22Rv1 (cell line): ENCODE measurements around the gene PLEKHA8.

Source experiments
- H3K27ac ChIP-seq: fragments of 450-650 bp; 2 replicates; pipeline ENCODE4 v1.5.1; 2017
- ZFX ChIP-seq: fragments of 450-650 bp; IDR thresholded peaks from 2 replicates; pipeline ENCODE4 v1.6.1; 2017; ENCODE audit warnings: antibody characterized with exemption, borderline replicate concordance
- TF ChIP-seq, protein P1 (sequence below): fragments of 450-650 bp; IDR thresholded peaks from 2 replicates; pipeline ENCODE4 v1.5.1; 2017; ENCODE audit warnings: mild to moderate bottlenecking

PLEKHA8 gene

DNA sequence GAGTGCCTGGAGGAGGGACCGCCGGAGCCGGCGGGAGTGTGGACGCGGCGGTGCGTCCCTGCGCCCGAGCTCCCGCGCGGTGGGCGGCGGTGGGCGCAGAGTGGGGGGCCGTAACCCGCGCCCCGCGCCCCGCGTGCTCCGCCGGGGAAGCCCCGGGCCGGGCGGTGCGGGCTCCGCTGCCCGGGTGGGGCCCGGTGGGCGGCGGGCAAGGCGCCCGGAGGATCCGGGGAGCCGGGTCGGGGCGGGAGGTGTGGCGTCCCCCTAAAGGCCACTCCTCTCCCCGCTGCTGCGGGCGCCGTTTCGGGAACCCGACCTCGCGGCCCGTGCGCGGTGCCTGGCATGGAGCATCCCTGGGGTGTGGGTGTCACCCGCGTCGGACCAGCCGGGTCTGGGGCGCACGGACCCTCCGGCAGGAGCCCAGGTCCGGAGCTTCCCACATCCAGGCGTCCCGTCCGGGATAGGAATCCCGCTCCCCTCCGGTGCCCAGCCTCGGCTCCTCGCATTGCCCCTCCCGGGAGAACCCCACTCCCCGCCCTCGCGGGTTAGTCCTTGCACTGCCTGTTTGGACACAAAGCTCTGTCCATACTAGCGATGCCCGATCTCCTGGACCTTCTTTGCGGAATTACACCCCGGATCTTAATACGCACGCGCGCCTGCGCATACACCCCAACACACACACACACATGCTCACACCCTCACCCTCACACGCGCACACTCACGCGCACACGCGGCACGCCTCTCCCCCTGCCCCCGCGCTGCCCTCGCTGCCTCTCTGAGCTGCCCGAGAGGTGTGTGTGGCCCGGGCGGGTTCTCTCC lies 107.3 kb downstream of the PLEKHA8 start:
- peak overlapping the region; percentile 69 for H3K27ac ChIP-seq
- no peak for TF ChIP-seq ZFX
- TF ChIP-seq, protein P1, sequence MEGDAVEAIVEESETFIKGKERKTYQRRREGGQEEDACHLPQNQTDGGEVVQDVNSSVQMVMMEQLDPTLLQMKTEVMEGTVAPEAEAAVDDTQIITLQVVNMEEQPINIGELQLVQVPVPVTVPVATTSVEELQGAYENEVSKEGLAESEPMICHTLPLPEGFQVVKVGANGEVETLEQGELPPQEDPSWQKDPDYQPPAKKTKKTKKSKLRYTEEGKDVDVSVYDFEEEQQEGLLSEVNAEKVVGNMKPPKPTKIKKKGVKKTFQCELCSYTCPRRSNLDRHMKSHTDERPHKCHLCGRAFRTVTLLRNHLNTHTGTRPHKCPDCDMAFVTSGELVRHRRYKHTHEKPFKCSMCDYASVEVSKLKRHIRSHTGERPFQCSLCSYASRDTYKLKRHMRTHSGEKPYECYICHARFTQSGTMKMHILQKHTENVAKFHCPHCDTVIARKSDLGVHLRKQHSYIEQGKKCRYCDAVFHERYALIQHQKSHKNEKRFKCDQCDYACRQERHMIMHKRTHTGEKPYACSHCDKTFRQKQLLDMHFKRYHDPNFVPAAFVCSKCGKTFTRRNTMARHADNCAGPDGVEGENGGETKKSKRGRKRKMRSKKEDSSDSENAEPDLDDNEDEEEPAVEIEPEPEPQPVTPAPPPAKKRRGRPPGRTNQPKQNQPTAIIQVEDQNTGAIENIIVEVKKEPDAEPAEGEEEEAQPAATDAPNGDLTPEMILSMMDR, result no peak

DNA sequence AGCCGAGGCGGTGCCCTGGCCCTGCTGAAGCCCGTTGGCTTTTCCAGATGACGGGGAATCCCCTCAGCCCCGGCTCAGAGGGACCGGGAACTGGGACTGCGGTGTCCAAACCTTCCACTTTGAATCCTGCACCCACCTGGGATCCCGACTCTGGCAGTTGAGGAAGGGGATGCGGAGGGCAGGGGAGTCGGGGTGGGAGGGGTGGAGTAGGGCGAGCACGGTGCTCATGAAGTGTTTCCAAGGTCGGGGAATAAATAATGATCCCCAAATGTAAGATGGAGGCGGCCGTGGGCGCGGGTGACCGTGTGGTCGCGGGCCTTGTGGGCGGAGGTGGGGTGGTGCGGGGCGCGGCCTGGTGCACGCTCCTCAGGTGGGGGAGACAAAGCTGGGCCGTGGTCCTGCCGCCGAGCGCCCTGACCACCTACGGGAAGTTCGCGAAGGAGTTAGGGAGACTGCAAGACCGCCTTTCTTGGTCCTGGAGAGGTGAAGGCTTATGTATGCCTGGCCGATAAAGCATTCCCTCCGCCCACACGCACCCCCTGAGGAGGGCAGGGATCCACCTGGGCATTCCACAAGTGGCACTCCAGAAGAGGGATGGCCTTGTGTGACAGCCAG lies 108.0 kb downstream of the PLEKHA8 start:
- H3K27ac ChIP-seq, result no peak overlapping the region
- TF ChIP-seq, protein P1, result no peak
- no peak for TF ChIP-seq ZFX

DNA sequence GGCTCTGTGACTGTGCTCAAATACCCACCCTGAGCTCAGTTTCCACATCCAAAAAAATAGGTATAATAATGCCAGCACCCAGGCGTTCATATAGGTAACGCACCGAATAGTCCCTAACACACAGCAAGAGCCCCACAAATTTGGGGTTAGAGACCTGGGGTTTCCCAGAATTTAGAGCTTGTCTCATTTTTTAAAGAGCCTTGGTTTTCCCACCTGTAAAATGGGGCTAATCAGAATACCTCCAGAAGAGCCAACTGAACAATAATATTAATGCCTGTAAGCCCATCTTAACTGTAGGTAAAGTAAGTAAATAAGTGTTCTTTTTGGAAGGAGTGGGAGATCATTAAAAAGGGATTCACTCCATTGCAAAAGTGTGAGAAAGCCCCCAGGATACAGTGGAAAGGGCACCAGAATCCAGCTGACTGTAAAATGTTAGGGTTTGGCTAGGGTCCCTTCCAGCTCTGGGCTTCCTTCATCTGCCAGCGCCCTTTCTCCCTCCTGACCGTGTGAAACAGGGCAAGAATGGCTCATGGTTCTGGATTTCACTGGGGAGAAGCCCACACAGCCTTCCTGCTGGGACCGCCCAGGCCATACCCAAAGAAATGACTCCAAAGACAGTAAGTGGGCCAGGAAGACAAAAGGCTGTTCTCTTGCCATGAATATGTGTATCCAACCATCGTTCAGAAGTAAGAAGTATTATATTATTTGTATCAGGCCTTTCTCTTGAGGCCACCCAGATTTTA lies 108.7 kb downstream of the PLEKHA8 start:
- no peak for TF ChIP-seq ZFX
- TF ChIP-seq, protein P1, result no peak
- no peak overlapping the region for H3K27ac ChIP-seq

DNA sequence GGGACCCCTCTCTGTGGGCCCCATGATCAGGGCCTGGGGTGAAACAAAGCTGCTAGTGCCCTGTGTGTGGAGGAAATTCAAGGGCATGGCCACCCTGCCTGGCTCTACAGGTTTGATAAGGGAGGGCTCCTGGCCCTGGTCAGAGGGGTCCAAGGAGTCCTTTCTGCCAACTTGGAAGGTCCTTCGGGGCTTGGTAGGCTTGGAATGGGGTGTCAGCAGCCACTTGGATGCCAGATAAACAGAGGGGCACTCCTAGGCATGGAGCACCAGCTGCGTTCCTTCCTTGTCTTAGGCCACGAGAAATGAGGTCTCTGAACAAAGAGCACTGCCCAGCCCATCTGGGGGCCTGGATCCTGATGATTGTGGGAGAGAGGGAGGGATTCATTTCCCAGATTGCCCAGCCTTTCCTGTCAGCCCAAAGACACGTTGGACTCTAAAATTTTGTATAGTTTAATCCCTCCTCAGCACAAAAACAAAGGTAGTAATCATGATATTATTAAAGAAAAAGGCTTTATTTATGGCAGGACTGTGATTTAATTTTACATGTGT lies 111.7 kb downstream of the PLEKHA8 start:
- no peak overlapping the region for H3K27ac ChIP-seq
- TF ChIP-seq ZFX, result no peak
- TF ChIP-seq, protein P1, result no peak

DNA sequence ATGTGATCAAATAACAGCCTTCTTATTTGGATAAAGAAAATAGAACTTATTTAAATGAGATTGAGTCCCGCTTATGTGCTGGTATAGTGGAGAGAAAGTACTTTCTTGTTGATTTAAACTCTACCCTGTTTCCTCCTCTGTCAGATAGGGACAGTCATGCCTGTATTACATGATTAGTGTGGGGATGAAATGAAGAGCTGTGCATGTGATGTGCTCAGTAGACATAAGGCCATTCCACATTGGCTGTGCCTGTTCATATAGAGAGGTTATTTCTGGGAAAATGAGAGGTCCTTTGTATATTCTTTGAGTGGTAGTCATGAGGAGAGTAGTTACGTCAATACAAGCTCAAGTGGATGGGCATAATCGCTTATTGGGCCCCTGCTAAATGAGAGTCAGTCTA lies 112.2 kb downstream of the PLEKHA8 start:
- TF ChIP-seq, protein P1, result no peak
- no peak for TF ChIP-seq ZFX
- no peak overlapping the region for H3K27ac ChIP-seq

DNA sequence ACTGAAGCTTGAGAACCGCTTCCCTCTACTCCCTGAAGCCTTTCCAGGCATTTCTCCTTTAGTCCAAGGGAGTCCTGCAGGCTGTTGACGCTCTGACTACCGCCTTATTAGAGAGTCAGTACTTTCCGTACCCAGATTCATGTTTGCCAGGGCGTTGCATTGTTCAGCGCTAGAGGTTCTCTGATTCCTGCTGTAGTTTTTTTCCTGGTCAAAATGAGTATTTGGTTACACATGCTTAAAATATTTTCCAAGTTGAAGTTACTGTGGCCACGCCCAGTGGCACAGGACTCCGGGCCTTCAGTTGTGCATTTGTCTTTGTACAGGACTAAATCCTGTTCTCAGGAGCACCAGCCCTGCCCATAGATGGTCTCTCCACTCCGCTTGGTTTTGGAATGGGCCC lies 114.5 kb downstream of the PLEKHA8 start:
- peak overlapping the region; percentile 44 for H3K27ac ChIP-seq

More for the DNA sequence above, 114.5 kb downstream of the PLEKHA8 start:
- TF ChIP-seq, protein P1, result no peak
- TF ChIP-seq ZFX, result no peak
